Measurements from ENCODE around the gene PTTG1IP.

PTTG1IP gene

GRCh38 chr21:44823179-44823660, 50.3 kb downstream of the PTTG1IP start:
- H3K36me3 ChIP-seq (ENCODE audit: insufficient read depth, low read length), result no peaks in the 10 kb centered on the region
- H3K79me2 ChIP-seq (ENCODE audit: insufficient read depth, low read length), result no peaks in the 10 kb centered on the region
- peaks cover 5% of the 10 kb centered on the region for H3K4me1 ChIP-seq (ENCODE audit: insufficient read depth, low read length, severe bottlenecking)
- H3K27ac ChIP-seq (ENCODE audit: low read depth, low read length, poor library complexity, severe bottlenecking), result no peak overlapping the region
- no peaks in the 10 kb centered on the region for H3K9me2 ChIP-seq (ENCODE audit: low read depth, low read length)
- no peak overlapping the region for H2AFZ ChIP-seq (ENCODE audit: low read length)
- H3F3A ChIP-seq (ENCODE audit: insufficient read depth, low read length), result no peaks in the 10 kb centered on the region
- H3K4me2 ChIP-seq (ENCODE audit: low read length), result no peak overlapping the region
- no peak overlapping the region for H3K9ac ChIP-seq (ENCODE audit: low read length)
- TF ChIP-seq CTCF (IDR thresholded peaks at IDR 0.05; ENCODE audit: low read length) (no peak), EZH2 (IDR thresholded peaks at IDR 0.05; ENCODE audit: borderline replicate concordance, low read length) (no peak)
- peaks cover 13% of the 10 kb centered on the region; the same call in 1 of the 2 replicates for H3K9me3 ChIP-seq (ENCODE audit: low read length)
- no peaks in the 10 kb centered on the region for H4K20me1 ChIP-seq (ENCODE audit: insufficient read depth, low read length)
- no peak overlapping the region for H3K4me3 ChIP-seq (ENCODE audit: low read depth, low read length, poor library complexity, severe bottlenecking)
- H3K27me3 ChIP-seq (ENCODE audit: insufficient read depth, low read length), result no peaks in the 10 kb centered on the region; the same call in 1 of the 2 replicates

GRCh38 chr21:44822484-44823178, 50.9 kb downstream of the PTTG1IP start:
- Histone ChIP-seq H3K4me2 (ENCODE audit: low read length) (no peak overlapping the region), H3K9me3 (ENCODE audit: low read length) (peaks cover 11% of the 10 kb centered on the region; the same call in 1 of the 2 replicates), H3K4me3 (ENCODE audit: low read depth, low read length, poor library complexity, severe bottlenecking) (no peak overlapping the region), H3K79me2 (ENCODE audit: insufficient read depth, low read length) (no peaks in the 10 kb centered on the region), H3F3A (ENCODE audit: insufficient read depth, low read length) (no peaks in the 10 kb centered on the region), H3K36me3 (ENCODE audit: insufficient read depth, low read length) (no peaks in the 10 kb centered on the region), H3K9ac (ENCODE audit: low read length) (no peak overlapping the region), H3K27me3 (ENCODE audit: insufficient read depth, low read length) (no peaks in the 10 kb centered on the region; the same call in 1 of the 2 replicates), H2AFZ (ENCODE audit: low read length) (no peak overlapping the region), H3K9me2 (ENCODE audit: low read depth, low read length) (no peaks in the 10 kb centered on the region), H4K20me1 (ENCODE audit: insufficient read depth, low read length) (no peaks in the 10 kb centered on the region), H3K27ac (ENCODE audit: low read depth, low read length, poor library complexity, severe bottlenecking) (no peak overlapping the region), H3K4me1 (ENCODE audit: insufficient read depth, low read length, severe bottlenecking) (peaks cover 5% of the 10 kb centered on the region)
- TF ChIP-seq EZH2 (IDR thresholded peaks at IDR 0.05; ENCODE audit: borderline replicate concordance, low read length) (no peak), CTCF (IDR thresholded peaks at IDR 0.05; ENCODE audit: low read length) (no peak)

- Histone ChIP-seq H3K4me2 (ENCODE audit: low read length) (no peak overlapping the region), H3K9me2 (ENCODE audit: low read depth, low read length) (no peaks in the 10 kb centered on the region), H4K20me1 (ENCODE audit: insufficient read depth, low read length) (no peaks in the 10 kb centered on the region), H3F3A (ENCODE audit: insufficient read depth, low read length) (no peaks in the 10 kb centered on the region), H3K36me3 (ENCODE audit: insufficient read depth, low read length) (no peaks in the 10 kb centered on the region), H3K4me3 (ENCODE audit: low read depth, low read length, poor library complexity, severe bottlenecking) (no peak overlapping the region), H3K9ac (ENCODE audit: low read length) (no peak overlapping the region), H3K27ac (ENCODE audit: low read depth, low read length, poor library complexity, severe bottlenecking) (no peak overlapping the region), H3K27me3 (ENCODE audit: insufficient read depth, low read length) (no peaks in the 10 kb centered on the region), H3K79me2 (ENCODE audit: insufficient read depth, low read length) (peaks cover 12% of the 10 kb centered on the region), H3K9me3 (ENCODE audit: low read length) (peaks cover 11% of the 10 kb centered on the region; the same call in 1 of the 2 replicates), H3K4me1 (ENCODE audit: insufficient read depth, low read length, severe bottlenecking) (peaks cover 21% of the 10 kb centered on the region), H2AFZ (ENCODE audit: low read length) (no peak overlapping the region)
- TF ChIP-seq EZH2 (IDR thresholded peaks at IDR 0.05; ENCODE audit: borderline replicate concordance, low read length), result no peak
- TF ChIP-seq CTCF (IDR thresholded peaks at IDR 0.05; ENCODE audit: low read length), result no peak
Measured at GRCh38 chr21:44820851-44821250, 52.6 kb downstream of the PTTG1IP start.

Data from OCI-LY1 (cell line).